ENCODE data around the gene WDTC1. TPM values are rescaled to one million over a fixed set of nuclear protein-coding genes. Genes with fewer than 3 reads are reported as not detected.

WDTC1 gene
- total and polyA plus RNA-seq, 12 donors = 14.4 to 74.3 (median 61.6) TPM

GRCh38 chr1:27322569-27323240, 88.3 kb downstream of the WDTC1 start:
- 10 to 12% methylated on average over 10 of the region's 10 CpGs for whole genome bisulfite sequencing, 2 donors
- no peak for TF ChIP-seq CTCF (IDR thresholded peaks at IDR 0.05)
- no peak for ATAC-seq
- DNase-seq = no peak
- no peaks in the 10 kb centered on the region for H3K9me3 ChIP-seq
- H3K36me3 ChIP-seq = peaks cover 0 to 42% (median 8%) of the 10 kb centered on the region in 9 donors
- H3K4me3 ChIP-seq = peak overlapping the region; percentile 68 to 97 (median 86)
- peaks cover 10 to 65% (median 43%) of the 10 kb centered on the region in 9 donors for H3K4me1 ChIP-seq
- H3K27me3 ChIP-seq = no peaks in the 10 kb centered on the region
- H3K27ac ChIP-seq = peak overlapping the region; percentile 81 to 96 (median 92)
- intact Hi-C loops (cut with DNase I) = loop anchor here in 2 of 10 donors (5.0 kb wide), 2 partner anchors 45 to 75 kb away; partner anchors contain the start of gene MAP3K6 (in 2 of the 2)

GRCh38 chr1:27325286-27325685, 90.9 kb downstream of the WDTC1 start:
- WGBS, 2 donors = 86 to 91% methylated on average over 15 of the region's 15 CpGs
- TF ChIP-seq CTCF (IDR thresholded peaks at IDR 0.05) = no peak
- no peak for DNase-seq
- H3K4me3 ChIP-seq = no peak overlapping the region
- ATAC-seq = no peak
- peak overlapping the region in 2 of 10 donors; percentile 40 to 64 for H3K27ac ChIP-seq
- peaks cover 10 to 77% (median 52%) of the 10 kb centered on the region in 9 donors for H3K4me1 ChIP-seq
- H3K27me3 ChIP-seq = no peaks in the 10 kb centered on the region
- no peaks in the 10 kb centered on the region for H3K9me3 ChIP-seq
- peaks cover 0 to 65% (median 8%) of the 10 kb centered on the region in 9 donors for H3K36me3 ChIP-seq
- intact Hi-C loops (cut with DNase I) = loop anchor here in 1 of 10 donors (5.0 kb wide), 1 partner anchor 37 kb away; no protein-coding TSS in a partner anchor

- peaks cover 0 to 92% (median 16%) of the 10 kb centered on the region in 9 donors for H3K36me3 ChIP-seq
- 69 to 70% methylated on average over 5 of the region's 5 CpGs for WGBS, 2 donors
- no peak overlapping the region for H3K4me3 ChIP-seq
- no peaks in the 10 kb centered on the region for H3K27me3 ChIP-seq
- DNase-seq (no peak), ATAC-seq (no peak)
- peak overlapping the region in 5 of 10 donors; percentile 0 to 64 (median 13) for H3K27ac ChIP-seq
- no peaks in the 10 kb centered on the region for H3K9me3 ChIP-seq
- peaks cover 22 to 84% (median 62%) of the 10 kb centered on the region in 9 donors for H3K4me1 ChIP-seq
- TF ChIP-seq CTCF (IDR thresholded peaks at IDR 0.05) = no peak
- intact Hi-C loops (cut with DNase I) = loop anchor here in 1 of 10 donors (5.0 kb wide), 1 partner anchor 34 kb away; no protein-coding TSS in a partner anchor
Measured at GRCh38 chr1:27327964-27328363, 93.5 kb downstream of the WDTC1 start.

- DNase-seq (no peak), ATAC-seq (no peak)
- TF ChIP-seq CTCF (IDR thresholded peaks at IDR 0.05) = no peak
- H3K9me3 ChIP-seq = no peaks in the 10 kb centered on the region
- H3K4me1 ChIP-seq = peaks cover 22 to 59% (median 47%) of the 10 kb centered on the region in 9 donors
- peak overlapping the region in 2 of 10 donors; percentile 20 to 38 for H3K27ac ChIP-seq
- no peak overlapping the region for H3K4me3 ChIP-seq
- no peaks in the 10 kb centered on the region for H3K27me3 ChIP-seq
- intact Hi-C loops (cut with DNase I) = no loop called here
- peaks cover 0 to 98% (median 35%) of the 10 kb centered on the region in 9 donors for H3K36me3 ChIP-seq
- WGBS, 2 donors = 85 to 86% methylated on average over 8 of the region's 8 CpGs
Measured at GRCh38 chr1:27330786-27331185, 96.4 kb downstream of the WDTC1 start.
